Caki2 (cell line): ENCODE measurements around the gene GPRIN3. TPM values are rescaled to one million over a fixed set of nuclear protein-coding genes. Genes with fewer than 3 reads are reported as not detected.
A peak's percentile ranks its signal among the peaks of the same experiment; 100 is the strongest.
"Not testable (repeated sequence)": the region's sequence is repeated elsewhere in the genome, so short reads cannot be mapped to it uniquely, and the experiment has no call there.

ENCODE experiments used
- DNase-seq: peaks from one replicate; pipeline ENCODE4 v3.0.0-alpha.2; 2015; ENCODE audit warnings: low read depth
- in situ Hi-C: cut with HindIII; loops from 2 replicates; pipeline ENCODE4 v1.10.0; 2016; ENCODE audit warnings: low sequenced_read_pairs, low pct_unique_long_range_greater_than_20kb, mixed read lengths
- total RNA-seq: library from RNA; depleted of rRNA; stranded (reverse); fragments of >200 nt; shearing (Covaris generic); gene quantifications from 2 replicates; pipeline ENCODE4 v1.2.3, GENCODE V29; 2014; ENCODE audit warnings: low replicate concordance

GPRIN3 gene
- total RNA-seq, 1 experiment from 2014 or later, result 0.71 TPM

GRCh38 chr4:89316931-89317366 lies 9.3 kb upstream of the GPRIN3 start:
- in situ Hi-C loops, result no loop called here
- DNase-seq, result no peak

- DNase-seq, result no peak
- in situ Hi-C loops, result no loop called here
Measured at GRCh38 chr4:89316211-89316610, 8.6 kb upstream of the GPRIN3 start.

DNA sequence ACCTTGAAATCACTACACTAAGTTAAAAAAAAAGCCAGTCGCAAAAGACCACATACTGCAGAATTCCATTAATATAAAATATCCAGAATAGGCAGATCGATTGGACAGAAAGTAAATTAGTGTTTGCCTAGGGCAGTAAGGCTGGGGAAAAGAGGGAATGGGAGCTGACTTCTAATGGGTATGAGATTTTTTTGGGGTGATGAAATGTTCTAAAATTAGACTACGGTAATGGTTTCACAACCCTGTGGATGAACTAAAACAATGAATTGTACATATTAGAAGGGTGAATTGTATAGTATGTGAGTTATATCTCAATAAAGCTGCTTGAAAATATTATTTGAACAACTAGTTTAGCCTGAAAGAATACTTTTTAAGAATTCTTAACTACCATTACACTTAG lies 6.7 kb upstream of the GPRIN3 start:
- in situ Hi-C loops, result no loop called here
- no peak for DNase-seq

DNA sequence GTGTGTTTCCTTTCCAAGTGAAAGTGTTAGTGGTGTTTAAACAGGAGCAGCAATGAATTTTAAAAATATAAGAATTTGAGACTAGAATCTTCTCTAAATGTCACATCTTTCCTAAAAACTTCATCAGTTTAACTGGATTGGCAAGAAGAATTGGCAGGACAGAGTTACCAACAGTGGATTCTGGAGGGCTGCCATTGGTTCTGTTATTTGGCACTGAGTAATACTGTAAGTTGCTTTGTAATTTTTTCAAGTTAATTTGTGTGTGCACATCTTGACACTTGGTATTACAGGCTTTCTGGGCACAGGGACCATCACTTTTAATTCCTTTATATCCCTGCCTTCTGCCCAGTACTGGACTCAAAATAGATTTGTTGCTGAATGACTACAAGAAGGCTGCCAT lies 4.5 kb upstream of the GPRIN3 start:
- in situ Hi-C loops, result no loop called here
- no peak for DNase-seq

- in situ Hi-C loops, result no loop called here
Measured at GRCh38 chr4:89311433-89311832, 3.8 kb upstream of the GPRIN3 start.

DNA sequence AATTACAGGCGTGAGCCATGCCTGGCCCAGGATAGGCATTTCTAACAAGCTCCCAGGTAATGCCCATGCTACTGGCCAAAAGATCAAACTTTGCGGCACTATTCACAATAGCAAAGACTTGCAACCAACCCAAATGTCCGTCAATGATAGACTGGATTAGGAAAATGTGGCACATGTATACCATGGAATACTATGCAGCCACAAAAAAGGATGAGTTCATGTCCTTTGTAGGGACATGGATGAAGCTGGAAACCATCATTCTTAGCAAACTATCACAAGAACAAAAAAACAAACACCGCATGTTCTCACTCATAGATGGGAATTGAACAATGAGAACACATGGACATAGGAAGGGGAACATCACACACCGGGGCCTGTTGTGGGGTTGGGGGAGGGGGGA lies 1.6 kb upstream of the GPRIN3 start:
- DNase-seq, in situ Hi-C loops: not testable (repeated sequence)

More at GRCh38 chr4:89311433-89311832, 3.8 kb upstream of the GPRIN3 start:
- DNase-seq, result no peak

- DNase-seq, result no peak
- in situ Hi-C loops, result no loop called here
Measured at GRCh38 chr4:89308161-89308500, 531 bp upstream of the GPRIN3 start.

DNA sequence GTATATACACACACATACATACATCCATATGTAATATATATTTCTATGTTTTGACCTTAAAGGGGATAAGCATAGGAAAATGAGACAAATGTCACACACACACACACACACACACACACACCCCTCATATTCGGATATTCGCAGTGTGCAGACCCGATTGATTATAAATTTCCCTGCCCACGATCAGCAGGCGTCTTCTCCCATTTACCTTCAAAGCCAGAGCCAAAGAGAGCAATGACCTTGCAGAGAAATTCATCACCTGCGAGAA lies 488 bp downstream of the GPRIN3 start:
- in situ Hi-C loops, result no loop called here
- no peak for DNase-seq

- DNase-seq, result no peak
- in situ Hi-C loops, result no loop called here
Measured at GRCh38 chr4:89306486-89307177, 968 bp downstream of the GPRIN3 start.

- DNase-seq, result peak; percentile 47
- in situ Hi-C loops, result no loop called here
Measured at GRCh38 chr4:89305712-89306437, 1.7 kb downstream of the GPRIN3 start.

DNA sequence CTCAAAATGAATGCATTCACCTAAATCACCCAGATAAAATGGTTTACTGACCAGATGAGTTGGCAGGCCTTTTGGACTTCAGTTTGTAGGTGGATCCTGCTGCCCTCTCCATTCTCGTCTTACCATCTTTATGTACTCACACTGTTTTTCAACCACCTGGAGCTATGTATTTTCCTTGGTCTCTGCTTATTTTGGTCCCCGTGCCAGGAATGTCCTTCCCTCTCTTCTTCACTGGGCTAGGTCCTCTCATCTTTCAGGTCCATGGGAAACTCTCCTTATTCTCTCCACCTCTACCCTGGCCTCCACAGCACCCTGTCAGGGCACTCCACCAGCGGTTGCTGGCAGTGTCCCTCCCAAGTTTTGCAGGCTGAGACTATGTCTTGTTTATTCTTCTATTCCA lies 2.6 kb downstream of the GPRIN3 start:
- no peak for DNase-seq
- in situ Hi-C loops, result no loop called here

- in situ Hi-C loops, result no loop called here
- no peak for DNase-seq
Measured at GRCh38 chr4:89303814-89304388, 3.7 kb downstream of the GPRIN3 start.

- in situ Hi-C loops, result no loop called here
- DNase-seq, result peak; percentile 48
Measured at GRCh38 chr4:89303177-89303576, 4.4 kb downstream of the GPRIN3 start.

DNA sequence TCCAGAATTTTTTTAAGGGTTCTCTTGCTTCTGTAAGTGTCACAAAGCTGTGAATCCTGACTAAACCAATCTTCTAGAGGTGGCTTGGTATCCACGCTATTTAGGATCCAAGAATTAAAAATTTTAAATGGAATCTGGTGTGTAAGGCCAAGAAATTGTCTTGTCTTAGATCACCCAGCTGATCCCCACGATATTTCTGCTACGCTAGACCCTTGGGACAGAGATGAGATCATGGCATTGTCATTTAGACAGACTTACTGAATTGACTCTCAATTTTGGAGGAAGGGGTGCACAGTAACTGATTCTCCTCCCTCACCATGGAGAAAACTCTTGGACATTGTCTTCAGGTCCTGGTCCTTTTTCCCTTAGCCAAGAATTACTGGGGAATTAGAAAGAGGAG lies 5.7 kb downstream of the GPRIN3 start:
- no peak for DNase-seq
- in situ Hi-C loops, result no loop called here

GRCh38 chr4:89301003-89301402 lies 6.6 kb downstream of the GPRIN3 start:
- no peak for DNase-seq
- in situ Hi-C loops, result no loop called here

GRCh38 chr4:89300499-89300898 lies 7.1 kb downstream of the GPRIN3 start:
- DNase-seq, result no peak
- in situ Hi-C loops, result no loop called here

GRCh38 chr4:89300060-89300459 lies 7.5 kb downstream of the GPRIN3 start:
- DNase-seq, result no peak
- in situ Hi-C loops, result no loop called here

DNA sequence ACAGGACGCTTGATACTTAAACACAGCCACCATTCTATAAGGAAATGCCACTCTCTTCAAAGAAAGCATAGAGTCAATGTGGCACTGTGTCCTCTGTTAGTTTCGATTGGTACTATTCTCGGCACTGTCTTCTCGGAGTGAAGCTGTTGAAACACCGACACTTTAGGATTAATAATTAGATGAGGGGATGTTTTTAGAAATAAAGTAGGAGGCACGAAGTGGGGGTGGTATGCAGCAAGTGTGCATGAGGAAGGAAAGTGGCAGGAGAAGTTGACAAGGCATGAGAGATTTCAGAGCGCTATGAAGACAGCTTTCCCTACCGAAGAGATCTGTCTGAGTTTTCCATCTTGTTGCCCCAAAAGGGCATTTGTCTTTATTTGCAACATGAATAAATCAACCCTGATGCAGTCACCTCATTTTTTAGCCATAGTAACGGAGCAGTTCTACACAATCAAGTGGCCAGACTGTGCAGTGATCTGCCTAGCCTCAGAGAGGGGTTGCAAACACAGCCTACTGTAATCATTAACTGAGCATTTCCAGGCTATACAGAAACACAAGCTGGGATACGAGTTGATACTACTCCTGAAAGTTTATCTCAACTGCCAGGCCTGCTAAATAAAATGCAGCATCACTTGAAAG lies 8.3 kb downstream of the GPRIN3 start:
- peak; percentile 50 for DNase-seq
- in situ Hi-C loops, result no loop called here

- in situ Hi-C loops, result no loop called here
- no peak for DNase-seq
Measured at GRCh38 chr4:89298788-89299152, 8.8 kb downstream of the GPRIN3 start.
